Loucy (cell line): ENCODE measurements around the gene CFAP90.

Experiments used
- H2AFZ ChIP-seq: fragments of 200-600 bp; sonication (generic); 2 replicates; pipeline ENCODE4 v1.6.0; 2016; ENCODE audit warnings: antibody characterized with exemption, mild to moderate bottlenecking, low read length, moderate library complexity
- H3F3A ChIP-seq: fragments of 200-600 bp; 2 replicates; pipeline ENCODE4 v1.6.0; 2016; ENCODE audit warnings: antibody characterized with exemption, low read depth, mild to moderate bottlenecking
- H3K27me3 ChIP-seq: fragments of 200-600 bp; sonication (generic); 2 replicates; pipeline ENCODE4 v1.6.1; 2014; ENCODE audit warnings: low read length, mild to moderate bottlenecking; ENCODE audit not compliant: insufficient read depth, poor library complexity, severe bottlenecking
- H3K36me3 ChIP-seq: fragments of 200-600 bp; sonication (generic); 2 replicates; pipeline ENCODE4 v1.6.1; 2016; ENCODE audit warnings: low read length; ENCODE audit not compliant: insufficient read depth
- H3K4me1 ChIP-seq: fragments of 200-600 bp; sonication (generic); 2 replicates; pipeline ENCODE4 v1.5.1; 2014; ENCODE audit warnings: low read length, mild to moderate bottlenecking; ENCODE audit not compliant: insufficient read depth, poor library complexity, severe bottlenecking
- H3K4me2 ChIP-seq: fragments of 200-600 bp; sonication (generic); 2 replicates; pipeline ENCODE4 v1.6.0; 2014; ENCODE audit warnings: antibody characterized with exemption, low read length, low read depth, mild to moderate bottlenecking; ENCODE audit not compliant: poor library complexity, severe bottlenecking
- H3K4me3 ChIP-seq: fragments of 200-600 bp; sonication (generic); 2 replicates; pipeline ENCODE4 v1.5.1; 2014; ENCODE audit warnings: low read length, mild to moderate bottlenecking, mixed read lengths; ENCODE audit not compliant: poor library complexity, severe bottlenecking
- H3K79me2 ChIP-seq: fragments of 200-600 bp; sonication (generic); 2 replicates; pipeline ENCODE4 v1.6.1; 2014; ENCODE audit warnings: low read length; ENCODE audit not compliant: insufficient read depth
- H3K9ac ChIP-seq: fragments of 200-600 bp; sonication (generic); 2 replicates; pipeline ENCODE4 v1.6.0; 2014; ENCODE audit warnings: mild to moderate bottlenecking, low read depth, low read length, moderate library complexity; ENCODE audit not compliant: poor library complexity, severe bottlenecking
- H3K9me2 ChIP-seq: fragments of 200-600 bp; sonication (generic); replicated peaks from 2 replicates; pipeline ENCODE4 v1.6.1; 2016; ENCODE audit warnings: low read depth, low read length, mixed read lengths
- H3K9me3 ChIP-seq: fragments of 200-600 bp; sonication (generic); 2 replicates; pipeline ENCODE4 v1.6.1; 2014; ENCODE audit warnings: mild to moderate bottlenecking, antibody characterized with exemption, low read length, low read depth; ENCODE audit not compliant: insufficient read depth
- H4K20me1 ChIP-seq: fragments of 200-600 bp; sonication (generic); 2 replicates; pipeline ENCODE4 v1.6.0; 2014; ENCODE audit warnings: antibody characterized with exemption, low read length, mild to moderate bottlenecking; ENCODE audit not compliant: insufficient read depth, poor library complexity, severe bottlenecking
- CTCF ChIP-seq: fragments of 200-600 bp; sonication (generic); conservative IDR thresholded peaks from 2 replicates; pipeline ENCODE4 v1.5.1; 2014; ENCODE audit warnings: mild to moderate bottlenecking, antibody characterized with exemption, low read length
- EZH2phosphoT487 ChIP-seq: fragments of 200-600 bp; IDR thresholded peaks from 2 replicates; pipeline ENCODE4 v1.6.1; 2018; ENCODE audit warnings: antibody characterized with exemption, mild to moderate bottlenecking, moderate library complexity, borderline replicate concordance

Gene CFAP90

GRCh38 chr5:7849681-7850394 is 1.1 kb downstream of the CFAP90 start:
- no peaks in the 10 kb centered on the region for H3K27me3 ChIP-seq
- H3K9me3 ChIP-seq: no peaks in the 10 kb centered on the region
- H3F3A ChIP-seq: no peaks in the 10 kb centered on the region
- TF ChIP-seq CTCF (no peak), EZH2phosphoT487 (no peak)
- no peak overlapping the region for H3K4me2 ChIP-seq
- H3K4me3 ChIP-seq: no peak overlapping the region
- H4K20me1 ChIP-seq: no peaks in the 10 kb centered on the region
- no peaks in the 10 kb centered on the region for H3K36me3 ChIP-seq
- H2AFZ ChIP-seq: no peak overlapping the region
- no peaks in the 10 kb centered on the region for H3K9me2 ChIP-seq
- peaks cover 11% of the 10 kb centered on the region for H3K4me1 ChIP-seq
- no peaks in the 10 kb centered on the region for H3K79me2 ChIP-seq
- H3K9ac ChIP-seq: no peak overlapping the region

- H3K27me3 ChIP-seq: no peaks in the 10 kb centered on the region
- no peaks in the 10 kb centered on the region for H3K36me3 ChIP-seq
- H3K4me1 ChIP-seq: peaks cover 11% of the 10 kb centered on the region
- H3K9me2 ChIP-seq: no peaks in the 10 kb centered on the region
- H3F3A ChIP-seq: no peaks in the 10 kb centered on the region
- H3K79me2 ChIP-seq: no peaks in the 10 kb centered on the region
- no peaks in the 10 kb centered on the region for H3K9me3 ChIP-seq
- H2AFZ ChIP-seq: no peak overlapping the region
- no peaks in the 10 kb centered on the region for H4K20me1 ChIP-seq
- no peak overlapping the region for H3K4me3 ChIP-seq
- no peak overlapping the region for H3K9ac ChIP-seq
- TF ChIP-seq CTCF: no peak
- no peak for TF ChIP-seq EZH2phosphoT487
- no peak overlapping the region for H3K4me2 ChIP-seq
Observed at GRCh38 chr5:7848296-7848695, 2.6 kb downstream of the CFAP90 start.

GRCh38 chr5:7846327-7846726 is 4.6 kb downstream of the CFAP90 start:
- H3K9ac ChIP-seq: no peak overlapping the region
- no peaks in the 10 kb centered on the region for H3K36me3 ChIP-seq
- no peak overlapping the region for H3K4me3 ChIP-seq

More at GRCh38 chr5:7846327-7846726, 4.6 kb downstream of the CFAP90 start:
- no peaks in the 10 kb centered on the region for H3K27me3 ChIP-seq
- H3K79me2 ChIP-seq: no peaks in the 10 kb centered on the region
- TF ChIP-seq CTCF (no peak), EZH2phosphoT487 (no peak)
- H4K20me1 ChIP-seq: no peaks in the 10 kb centered on the region
- H3F3A ChIP-seq: no peaks in the 10 kb centered on the region
- H3K4me2 ChIP-seq: no peak overlapping the region
- no peak overlapping the region for H2AFZ ChIP-seq
- H3K9me3 ChIP-seq: no peaks in the 10 kb centered on the region
- H3K4me1 ChIP-seq: no peaks in the 10 kb centered on the region
- H3K9me2 ChIP-seq: no peaks in the 10 kb centered on the region
